Activated naive CD8-positive, alpha-beta T cell treated with anti-CD3 and anti-CD28 coated beads, Interleukin-2, amount 50 U/mL, for 16 hours (primary cell): ENCODE results near the gene ZNF699.
"Not testable (repeated sequence)": the region's sequence is repeated elsewhere in the genome, so short reads cannot be mapped to it uniquely, and the experiment has no call there.

Source experiments
- DNase-seq: peaks from one replicate; pipeline ENCODE4 v3.0.0-alpha.2; 2020; ENCODE audit warnings: low read depth, low spot score

ZNF699 gene

DNA sequence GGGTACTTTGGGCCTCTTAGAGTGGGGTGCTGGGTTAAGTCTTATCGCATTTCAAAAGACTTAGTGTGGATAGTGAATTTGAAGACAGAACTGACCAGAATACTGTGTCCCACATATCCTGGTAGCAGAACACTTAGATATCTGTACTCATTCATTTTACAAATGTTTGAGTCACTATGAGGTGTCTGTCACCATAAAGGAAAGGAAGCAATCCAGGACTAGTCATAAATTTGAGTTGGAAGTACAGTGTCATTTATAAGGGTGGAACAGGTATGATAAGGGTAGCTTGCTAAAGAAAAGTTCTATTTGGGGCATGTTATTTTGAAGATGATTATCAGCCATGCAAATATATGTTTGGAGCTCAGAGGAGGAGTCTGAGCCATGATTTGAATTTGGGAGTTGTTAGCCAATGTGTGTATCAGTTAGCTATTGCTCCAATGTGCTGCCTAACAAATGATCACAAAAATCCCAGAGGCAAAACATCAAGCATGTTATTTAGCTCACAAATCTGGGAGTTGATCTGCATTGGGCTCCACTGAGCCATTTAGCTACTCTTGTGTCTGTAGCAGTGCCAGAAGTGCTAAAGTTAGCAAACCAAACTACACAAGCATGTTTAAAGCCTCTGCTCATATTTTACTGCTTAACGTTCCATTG is 20.3 kb downstream of the ZNF699 start:
- DNase-seq, result no peak

DNA sequence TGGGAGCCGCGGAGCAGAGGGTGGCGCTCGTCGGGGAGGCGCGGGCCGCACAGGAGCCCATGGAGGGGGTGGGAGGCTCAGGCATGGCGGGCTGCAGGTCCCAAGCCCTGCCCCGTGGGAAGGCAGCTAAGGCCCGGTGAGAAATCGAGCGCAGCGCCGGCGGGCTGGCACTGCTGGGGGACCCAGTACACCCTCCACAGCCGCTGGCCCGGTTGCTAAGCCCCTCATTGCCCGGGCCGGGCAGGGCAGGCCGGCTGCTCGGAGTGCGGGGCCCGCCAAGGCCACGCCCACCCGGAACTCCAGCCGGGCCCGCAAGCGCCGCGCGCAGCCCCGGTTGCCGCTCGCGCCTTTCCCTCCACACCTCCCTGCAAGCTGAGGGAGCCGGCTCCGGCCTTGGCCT is 26.2 kb downstream of the ZNF699 start:
- not testable (repeated sequence) for DNase-seq

DNA sequence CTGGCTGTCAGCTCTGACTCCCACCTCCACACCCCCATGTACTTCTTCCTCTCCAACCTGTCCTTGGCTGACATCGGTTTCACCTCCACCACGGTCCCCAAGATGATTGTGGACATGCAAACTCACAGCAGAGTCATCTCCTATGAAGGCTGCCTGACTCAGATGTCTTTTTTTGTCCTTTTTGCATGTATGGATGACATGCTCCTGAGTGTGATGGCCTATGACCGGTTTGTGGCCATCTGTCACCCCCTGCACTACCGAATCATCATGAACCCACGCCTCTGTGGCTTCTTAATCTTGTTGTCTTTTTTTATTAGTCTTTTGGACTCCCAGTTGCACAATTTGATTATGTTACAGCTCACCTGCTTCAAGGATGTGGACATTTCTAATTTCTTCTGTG is 58.4 kb downstream of the ZNF699 start:
- no peak for DNase-seq

DNA sequence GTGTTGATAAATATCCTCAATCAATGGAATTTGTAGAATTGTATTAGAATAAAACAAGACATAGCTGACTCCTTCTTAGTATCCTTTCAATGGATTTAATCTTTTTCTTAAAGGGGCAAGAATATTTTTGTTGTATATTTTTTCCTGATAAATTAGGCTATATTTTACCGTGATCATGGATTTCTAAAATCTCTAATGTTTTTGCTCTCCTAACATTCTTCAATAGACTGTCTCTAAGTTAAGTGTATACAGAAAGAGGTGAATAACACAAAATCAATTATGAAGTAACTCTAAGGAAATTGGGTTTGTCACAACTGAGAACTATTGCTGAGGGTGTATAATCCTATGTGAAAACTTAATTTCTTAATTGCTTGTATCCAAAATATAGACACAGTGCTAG is 59.0 kb downstream of the ZNF699 start, which contains the start of gene OR7E24:
TSS of gene OR7E24 (plus strand) at position 301 of the 400 bp plus-strand sequence. CDS start 114 bp downstream, outside the sequence.
- DNase-seq, result no peak
